OCI-LY3 (cell line): ENCODE data around the gene PITPNM3.

Experiments
- H2AFZ ChIP-seq: fragments of 200-600, 300-600 bp; shearing (Covaris generic); 2 replicates; pipeline ENCODE4 v1.6.0; 2014; ENCODE audit warnings: antibody characterized with exemption, low read depth, low read length
- H3K27ac ChIP-seq: fragments of 200-600, 300-600 bp; sonication (generic); 2 replicates; pipeline ENCODE4 v1.5.1; 2014; ENCODE audit warnings: mild to moderate bottlenecking, low read length, moderate library complexity, mixed read lengths
- H3K27me3 ChIP-seq: fragments of 200-600, 300-600 bp; sonication (generic); 2 replicates; pipeline ENCODE4 v1.6.1; 2014; ENCODE audit warnings: low read depth, low read length, mixed read lengths
- H3K36me3 ChIP-seq: fragments of 200-600, 300-600 bp; sonication (generic); replicated peaks from 2 replicates; pipeline ENCODE3; 2014; ENCODE audit warnings: low read depth, low read length, mixed read lengths
- H3K4me1 ChIP-seq: fragments of 300-600, 200-600 bp; sonication (generic); 2 replicates; pipeline ENCODE4 v1.6.1; 2014; ENCODE audit warnings: low read length, mixed read lengths
- H3K4me2 ChIP-seq: fragments of 200-600, 300-600 bp; sonication (generic); 2 replicates; pipeline ENCODE4 v1.6.1; 2014; ENCODE audit warnings: low read length, mixed read lengths
- H3K4me3 ChIP-seq: fragments of 300-600, 200-600 bp; sonication (generic); 2 replicates; pipeline ENCODE4 v1.5.1; 2014; ENCODE audit warnings: antibody characterized with exemption, mild to moderate bottlenecking, low read length, moderate library complexity
- H3K79me2 ChIP-seq: fragments of 300-600, 200-600 bp; shearing (Covaris generic); 2 replicates; pipeline ENCODE4 v1.6.1; 2014; ENCODE audit warnings: mild to moderate bottlenecking, low read length, mixed read lengths
- H3K9ac ChIP-seq: fragments of 300-600, 200-600 bp; shearing (Covaris generic); 2 replicates; pipeline ENCODE4 v1.6.0; 2014; ENCODE audit warnings: mild to moderate bottlenecking, low read length, moderate library complexity
- H3K9me3 ChIP-seq: fragments of 200-600, 300-600 bp; shearing (Covaris generic); 2 replicates; pipeline ENCODE4 v1.6.1; 2014; ENCODE audit warnings: low read length, mixed read lengths; ENCODE audit not compliant: insufficient read depth
- H4K20me1 ChIP-seq: fragments of 200-600, 300-600 bp; sonication (generic); 2 replicates; pipeline ENCODE4 v1.6.1; 2016; ENCODE audit warnings: low read length, mixed read lengths; ENCODE audit not compliant: insufficient read depth
- EZH2phosphoT487 ChIP-seq: fragments of 200-600 bp; shearing (Covaris generic); IDR thresholded peaks from 2 replicates; pipeline ENCODE4 v1.6.1; 2018; ENCODE audit warnings: antibody characterized with exemption, mixed run types, low read depth
- TF ChIP-seq, protein P1 (sequence below): fragments of 200-600, 300-600 bp; sonication (generic); IDR thresholded peaks from 2 replicates; pipeline ENCODE4 v1.5.1; 2014; ENCODE audit warnings: antibody characterized with exemption, low read length, low read depth

The PITPNM3 gene

DNA sequence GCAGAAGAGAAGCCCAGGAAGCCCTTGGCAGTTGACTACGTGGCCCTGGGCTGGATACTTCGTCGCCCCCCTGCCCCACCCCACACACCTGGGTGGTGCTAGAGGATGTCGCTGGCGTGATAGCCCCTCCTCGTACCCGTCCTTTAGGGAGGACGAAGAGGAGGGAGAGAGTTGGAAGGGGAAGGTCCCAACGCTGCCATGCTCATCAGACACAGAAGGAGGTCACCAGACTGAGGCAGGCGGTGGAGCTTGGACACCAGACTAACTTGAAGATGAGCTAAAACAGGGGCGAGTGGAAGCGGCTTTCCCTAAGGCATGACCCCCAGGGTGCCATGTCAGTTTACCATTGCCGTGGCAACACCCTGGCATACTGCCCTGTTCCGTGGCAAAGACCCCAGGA lies 132.4 kb downstream of the PITPNM3 start:
- TF ChIP-seq, protein P1, sequence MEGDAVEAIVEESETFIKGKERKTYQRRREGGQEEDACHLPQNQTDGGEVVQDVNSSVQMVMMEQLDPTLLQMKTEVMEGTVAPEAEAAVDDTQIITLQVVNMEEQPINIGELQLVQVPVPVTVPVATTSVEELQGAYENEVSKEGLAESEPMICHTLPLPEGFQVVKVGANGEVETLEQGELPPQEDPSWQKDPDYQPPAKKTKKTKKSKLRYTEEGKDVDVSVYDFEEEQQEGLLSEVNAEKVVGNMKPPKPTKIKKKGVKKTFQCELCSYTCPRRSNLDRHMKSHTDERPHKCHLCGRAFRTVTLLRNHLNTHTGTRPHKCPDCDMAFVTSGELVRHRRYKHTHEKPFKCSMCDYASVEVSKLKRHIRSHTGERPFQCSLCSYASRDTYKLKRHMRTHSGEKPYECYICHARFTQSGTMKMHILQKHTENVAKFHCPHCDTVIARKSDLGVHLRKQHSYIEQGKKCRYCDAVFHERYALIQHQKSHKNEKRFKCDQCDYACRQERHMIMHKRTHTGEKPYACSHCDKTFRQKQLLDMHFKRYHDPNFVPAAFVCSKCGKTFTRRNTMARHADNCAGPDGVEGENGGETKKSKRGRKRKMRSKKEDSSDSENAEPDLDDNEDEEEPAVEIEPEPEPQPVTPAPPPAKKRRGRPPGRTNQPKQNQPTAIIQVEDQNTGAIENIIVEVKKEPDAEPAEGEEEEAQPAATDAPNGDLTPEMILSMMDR, result no peak
- no peak for TF ChIP-seq EZH2phosphoT487
- H3K27me3 ChIP-seq, result no peaks in the 10 kb centered on the region
- H3K9ac ChIP-seq, result no peak overlapping the region
- H3K4me1 ChIP-seq, result peaks cover 8% of the 10 kb centered on the region
- H3K36me3 ChIP-seq, result no peaks in the 10 kb centered on the region
- H3K79me2 ChIP-seq, result no peaks in the 10 kb centered on the region
- no peaks in the 10 kb centered on the region for H3K9me3 ChIP-seq
- no peak overlapping the region for H3K4me2 ChIP-seq
- H3K27ac ChIP-seq, result no peak overlapping the region
- no peak overlapping the region for H2AFZ ChIP-seq
- no peak overlapping the region for H3K4me3 ChIP-seq
- H4K20me1 ChIP-seq, result no peaks in the 10 kb centered on the region

DNA sequence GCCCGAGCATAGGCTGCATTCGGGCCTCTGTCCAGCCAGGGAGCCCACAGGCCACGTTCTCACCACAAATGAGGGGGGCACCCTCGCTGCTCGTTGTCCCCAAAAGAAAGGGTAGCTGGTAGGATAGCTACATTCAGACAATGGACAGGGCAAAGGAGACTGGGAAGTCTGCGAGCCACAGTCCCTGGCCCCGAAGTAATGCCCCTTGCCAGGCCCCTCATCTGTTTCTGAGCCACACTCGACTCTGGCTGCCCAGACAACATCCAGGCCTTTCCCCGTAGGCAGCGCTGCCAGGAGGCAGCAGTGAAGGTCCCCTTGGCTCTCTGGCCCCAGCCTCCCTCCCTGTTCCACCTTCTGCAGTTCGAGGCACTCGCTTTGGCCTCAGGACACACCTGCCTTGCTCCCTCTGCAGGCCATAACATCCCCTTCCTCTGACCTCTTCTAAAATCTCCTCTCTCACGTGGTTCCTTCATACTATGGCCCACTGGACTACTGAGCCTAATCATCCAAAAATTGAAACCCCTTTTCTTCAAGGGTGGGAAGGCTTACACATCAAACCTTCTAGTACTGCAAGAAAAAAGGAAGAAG lies 133.6 kb downstream of the PITPNM3 start:
- no peak overlapping the region for H2AFZ ChIP-seq
- H3K9me3 ChIP-seq, result no peaks in the 10 kb centered on the region
- no peak overlapping the region for H3K4me2 ChIP-seq

DNA sequence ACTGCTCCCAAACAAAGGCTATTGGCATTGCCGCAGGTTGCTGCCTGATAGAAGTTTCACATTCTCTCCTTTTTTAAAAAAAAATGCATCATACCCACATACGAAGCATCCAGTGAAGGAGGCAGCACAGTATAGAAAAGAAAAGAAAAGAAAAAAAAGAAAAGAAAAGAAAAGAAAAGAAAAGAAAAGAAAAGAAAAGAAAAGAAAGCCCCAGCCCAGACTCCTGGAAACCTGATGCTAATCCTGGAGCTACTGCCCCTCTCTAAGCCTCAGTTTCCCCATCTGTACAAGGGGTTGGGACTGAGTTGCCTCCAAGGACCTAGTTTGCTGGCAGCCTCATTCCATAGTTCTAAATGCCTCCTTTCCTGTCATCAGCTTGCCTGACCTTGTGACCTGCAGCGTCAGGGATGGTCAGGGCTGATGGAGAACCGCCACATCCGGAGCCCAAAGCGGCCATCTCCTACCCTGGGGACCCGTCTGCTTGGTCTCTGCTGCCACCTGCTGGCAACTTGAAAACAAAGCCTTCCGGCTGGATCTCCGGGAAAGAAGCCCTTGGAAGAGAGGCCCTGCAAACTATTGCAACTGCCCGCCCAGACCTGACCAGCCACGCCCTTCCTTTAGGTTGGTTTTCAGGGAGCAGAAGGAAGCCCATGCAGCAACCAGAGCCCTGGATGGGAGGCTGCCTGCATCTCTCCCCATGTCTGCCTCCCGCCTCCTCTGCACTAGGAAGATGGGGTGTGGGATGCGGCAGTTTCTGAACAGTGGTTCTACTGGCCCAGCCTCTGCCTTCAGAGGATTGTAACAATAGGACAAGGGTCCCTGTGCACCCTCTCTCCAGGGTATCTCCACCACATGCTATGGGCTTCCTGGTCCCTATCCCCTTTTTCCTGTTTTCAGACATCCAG lies 134.4 kb downstream of the PITPNM3 start:
- Histone ChIP-seq H2AFZ (no peak overlapping the region), H3K27ac (no peak overlapping the region), H3K4me3 (no peak overlapping the region), H4K20me1 (no peaks in the 10 kb centered on the region), H3K79me2 (no peaks in the 10 kb centered on the region), H3K27me3 (no peaks in the 10 kb centered on the region), H3K9ac (no peak overlapping the region), H3K36me3 (no peaks in the 10 kb centered on the region), H3K9me3 (no peaks in the 10 kb centered on the region), H3K4me1 (no peaks in the 10 kb centered on the region), H3K4me2 (no peak overlapping the region)
- no peak for TF ChIP-seq EZH2phosphoT487
- TF ChIP-seq, protein P1, result peak; percentile 64

More for the DNA sequence above, 133.6 kb downstream of the PITPNM3 start:
- Histone ChIP-seq H3K9ac (no peak overlapping the region), H3K79me2 (no peaks in the 10 kb centered on the region), H3K4me3 (no peak overlapping the region), H3K27ac (no peak overlapping the region), H3K27me3 (no peaks in the 10 kb centered on the region), H3K4me1 (peaks cover 7% of the 10 kb centered on the region), H4K20me1 (no peaks in the 10 kb centered on the region), H3K36me3 (no peaks in the 10 kb centered on the region)
- TF ChIP-seq, protein P1, result peak; percentile 3; the same call in 1 of the 2 replicates
- TF ChIP-seq EZH2phosphoT487, result no peak

DNA sequence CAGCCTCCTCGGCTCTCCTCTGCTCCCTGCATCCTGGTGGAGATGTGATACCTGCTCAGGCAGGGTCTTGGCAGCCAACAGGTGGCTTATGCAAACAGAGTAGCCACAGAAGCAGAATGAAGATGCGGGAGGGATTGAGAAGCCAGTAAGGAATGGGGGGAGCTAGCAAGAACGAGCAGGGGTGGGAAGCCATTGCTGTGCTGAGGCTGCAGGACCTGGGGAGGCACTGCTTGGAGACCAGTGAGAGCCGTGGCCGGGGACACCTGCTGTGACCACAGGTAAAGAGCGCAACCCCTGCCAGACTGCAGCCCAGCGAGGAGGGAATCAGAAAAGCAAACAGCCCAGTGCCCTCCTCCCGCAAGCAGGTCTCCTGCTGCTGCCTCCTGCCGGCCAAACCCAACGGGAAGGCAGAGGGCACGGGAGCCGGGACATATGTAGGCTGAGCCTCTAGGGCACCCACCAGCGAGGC lies 136.1 kb downstream of the PITPNM3 start:
- Histone ChIP-seq H2AFZ (no peak overlapping the region), H3K9me3 (no peaks in the 10 kb centered on the region), H4K20me1 (no peaks in the 10 kb centered on the region), H3K4me3 (no peak overlapping the region), H3K79me2 (no peaks in the 10 kb centered on the region), H3K9ac (no peak overlapping the region), H3K27me3 (no peaks in the 10 kb centered on the region), H3K36me3 (no peaks in the 10 kb centered on the region), H3K4me2 (no peak overlapping the region), H3K4me1 (no peaks in the 10 kb centered on the region), H3K27ac (no peak overlapping the region)
- no peak for TF ChIP-seq EZH2phosphoT487
- TF ChIP-seq, protein P1, result no peak
